Ovary (tissue), 3 donors: ENCODE measurements around the gene TRIM42.

Experiments
- CTCF ChIP-seq, 3 donors: fragments of 450-650 bp in 2 of 3; fragments of 200-600 bp in 1 of 3; IDR thresholded peaks; one replicate each; pipeline versions ENCODE4 v1.5.1 to v1.8.0; 2016 to 2022; ENCODE audit warnings: antibody characterized with exemption in 3 of 3, mild to moderate bottlenecking in 1 of 3
- EP300 ChIP-seq: sonication (generic); formaldehyde crosslinking; IDR thresholded peaks from one replicate; pipeline ENCODE4 v1.6.1; 2017; ENCODE audit warnings: antibody characterized with exemption
- donor health status: DM: no; HTN: no; CAD: no.

DNA sequence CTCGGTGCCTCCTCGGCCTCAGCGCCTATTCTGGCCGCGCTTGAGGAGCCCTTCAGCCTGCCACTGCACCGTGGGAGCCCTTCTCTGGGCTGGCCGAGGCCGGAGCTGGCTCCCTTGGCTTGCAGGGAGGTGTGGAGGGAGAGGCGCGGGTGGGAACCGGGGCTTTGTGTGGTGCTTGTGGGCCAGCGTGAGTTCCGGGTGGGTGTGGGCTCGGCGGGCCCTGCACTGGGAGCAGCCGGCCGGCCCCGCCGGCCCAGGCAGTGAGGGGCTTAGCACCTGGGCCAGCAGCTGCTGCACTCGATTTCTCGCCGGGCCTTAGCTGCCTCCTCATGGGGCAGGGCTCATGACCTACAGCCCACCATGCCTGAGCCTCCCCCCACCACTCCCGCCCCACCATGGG lies 26.6 kb upstream of the TRIM42 start:
- TF ChIP-seq CTCF (IDR thresholded peaks at IDR 0.05), result no peak
- no peak for TF ChIP-seq EP300
